Dermis blood vessel endothelial cell (primary cell): ENCODE measurements around the gene SLC35A2. TPM values are rescaled to one million over a fixed set of nuclear protein-coding genes. Genes with fewer than 3 reads are reported as not detected.

Experiments
- DNase-seq: peaks from one replicate; pipeline ENCODE4 v3.0.0; 2010
- total RNA-seq: library from RNA; depleted of rRNA; stranded (reverse); fragments of >200 nt; gene quantifications from 2 replicates; pipeline ENCODE4 v1.2.3, GENCODE V29; 2014

SLC35A2 gene
- total RNA-seq, result 13.6 and 16.7 TPM in 2 replicates

- DNase-seq, result peak; percentile 75
Measured at GRCh38 chrX:48911412-48912182, at the start of gene SLC35A2. TSS of gene SLC35A2 (minus strand) at chrX:48911646. CDS start at chrX:48911636, 10 bp downstream.

- DNase-seq, result no peak
Measured at GRCh38 chrX:48960291-48960690, 48.8 kb upstream of the SLC35A2 start.

- DNase-seq, result peak; percentile 53
Measured at GRCh38 chrX:48958635-48959094, 47.2 kb upstream of the SLC35A2 start.

GRCh38 chrX:48957827-48958634 is 46.6 kb upstream of the SLC35A2 start:
- peak; percentile 98 for DNase-seq

- no peak for DNase-seq
Measured at GRCh38 chrX:48957477-48957826, 46.0 kb upstream of the SLC35A2 start, which contains the start of gene OTUD5. TSS of gene OTUD5 (minus strand) at chrX:48957607. CDS start at chrX:48957570, 37 bp downstream.

GRCh38 chrX:48956728-48957414 is 45.4 kb upstream of the SLC35A2 start:
- DNase-seq, result peak; percentile 40

GRCh38 chrX:48948589-48948988 is 37.1 kb upstream of the SLC35A2 start:
- DNase-seq, result no peak

- peak; percentile 68 for DNase-seq
Measured at GRCh38 chrX:48945517-48946348, 34.3 kb upstream of the SLC35A2 start.

GRCh38 chrX:48942895-48943294 is 31.4 kb upstream of the SLC35A2 start:
- DNase-seq, result no peak

- DNase-seq, result no peak
Measured at GRCh38 chrX:48940404-48940955, 29.0 kb upstream of the SLC35A2 start.

GRCh38 chrX:48939524-48940228 is 28.2 kb upstream of the SLC35A2 start:
- DNase-seq, result no peak

- no peak for DNase-seq
Measured at GRCh38 chrX:48938721-48939425, 27.4 kb upstream of the SLC35A2 start.

- no peak for DNase-seq
Measured at GRCh38 chrX:48937054-48937907, 25.8 kb upstream of the SLC35A2 start.

GRCh38 chrX:48936429-48937053 is 25.1 kb upstream of the SLC35A2 start:
- no peak for DNase-seq

- DNase-seq, result no peak
Measured at GRCh38 chrX:48935301-48935670, 23.8 kb upstream of the SLC35A2 start.

- DNase-seq, result no peak
Measured at GRCh38 chrX:48934581-48935300, 23.3 kb upstream of the SLC35A2 start.

- no peak for DNase-seq
Measured at GRCh38 chrX:48933757-48934156, 22.3 kb upstream of the SLC35A2 start.

GRCh38 chrX:48927736-48928382 is 16.4 kb upstream of the SLC35A2 start:
- DNase-seq, result no peak
